ENCODE results near the gene RFWD3. TPM values are rescaled to one million over a fixed set of nuclear protein-coding genes. Genes with fewer than 3 reads are reported as not detected.

RFWD3 gene
- polyA plus RNA-seq, 3 donors: 5.0 to 8.4 (median 8.4) TPM

GRCh38 chr16:74700438-74701225 is 34.0 kb upstream of the RFWD3 start, which contains the start of gene MLKL:
MLKL (minus strand) TSS chr16:74700862; CDS start chr16:74695757, 5,105 bp downstream.
- H2AFZ ChIP-seq (ENCODE audit: insufficient read depth, low read depth, low read length, poor library complexity, severe bottlenecking): peak within 1 kb of the TSS; percentile 77
- 0% methylated on average over 31 of the region's 35 CpGs for WGBS (ENCODE audit: insufficient coverage)
- no peaks in the 10 kb centered on the region for H3K9me3 ChIP-seq (replicated peaks in 1 of 2; ENCODE audit: control insufficient read depth in 1 of 2, insufficient read depth in 1 of 2, low read length in 2 of 2)
- Mint-ChIP-seq H3K27me3 (ENCODE audit: low read depth in 3 of 3) (no peaks in the 10 kb centered on the region), H3K9me3 (peaks cover 0 to 1% (median 0%) of the 10 kb centered on the region in 7 donors), H3K27ac (peak within 1 kb of the TSS; percentile 96 to 99 (median 99)), H3K4me3 (peak within 1 kb of the TSS; percentile 98 to 100), H3K4me1 (peaks cover 65% of the 10 kb centered on the region), H3K36me3 (peaks cover 10 to 17% of the 10 kb centered on the region in 2 donors)
- peak within 1 kb of the TSS; percentile 81 for H3K9ac ChIP-seq (ENCODE audit: insufficient read depth, low read length, poor library complexity, severe bottlenecking)
- H3K4me1 ChIP-seq (ENCODE audit: control insufficient read depth in 1 of 2, insufficient read depth in 2 of 2, low read length in 2 of 2): peaks cover 63 to 73% of the 10 kb centered on the region in 2 donors
- TF ChIP-seq, protein P1, sequence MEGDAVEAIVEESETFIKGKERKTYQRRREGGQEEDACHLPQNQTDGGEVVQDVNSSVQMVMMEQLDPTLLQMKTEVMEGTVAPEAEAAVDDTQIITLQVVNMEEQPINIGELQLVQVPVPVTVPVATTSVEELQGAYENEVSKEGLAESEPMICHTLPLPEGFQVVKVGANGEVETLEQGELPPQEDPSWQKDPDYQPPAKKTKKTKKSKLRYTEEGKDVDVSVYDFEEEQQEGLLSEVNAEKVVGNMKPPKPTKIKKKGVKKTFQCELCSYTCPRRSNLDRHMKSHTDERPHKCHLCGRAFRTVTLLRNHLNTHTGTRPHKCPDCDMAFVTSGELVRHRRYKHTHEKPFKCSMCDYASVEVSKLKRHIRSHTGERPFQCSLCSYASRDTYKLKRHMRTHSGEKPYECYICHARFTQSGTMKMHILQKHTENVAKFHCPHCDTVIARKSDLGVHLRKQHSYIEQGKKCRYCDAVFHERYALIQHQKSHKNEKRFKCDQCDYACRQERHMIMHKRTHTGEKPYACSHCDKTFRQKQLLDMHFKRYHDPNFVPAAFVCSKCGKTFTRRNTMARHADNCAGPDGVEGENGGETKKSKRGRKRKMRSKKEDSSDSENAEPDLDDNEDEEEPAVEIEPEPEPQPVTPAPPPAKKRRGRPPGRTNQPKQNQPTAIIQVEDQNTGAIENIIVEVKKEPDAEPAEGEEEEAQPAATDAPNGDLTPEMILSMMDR (IDR thresholded peaks at IDR 0.05): no peak
- DNase-seq: peak; percentile 79 to 84 (median 81)
- peak within 1 kb of the TSS; percentile 95 for H3K4me2 ChIP-seq (replicated peaks; ENCODE audit: extremely low read depth, low read length, poor library complexity, severe bottlenecking)
- H3K36me3 ChIP-seq (replicated peaks in 1 of 2; ENCODE audit: control insufficient read depth in 1 of 2, insufficient read depth in 2 of 2, low read length in 2 of 2): peaks cover 7 to 8% of the 10 kb centered on the region in 2 donors
- intact Hi-C loops (cut with micrococcal nuclease): loop anchor here in 1 of 2 donors (5.0 to 10.0 kb wide), 3 partner anchors 93 to 284 kb away; partner anchors contain the start of genes GLG1 and WDR59
- H4K20me1 ChIP-seq (ENCODE audit: insufficient read depth, low read length): peaks cover 30% of the 10 kb centered on the region
- H3K27me3 ChIP-seq (ENCODE audit: control insufficient read depth in 2 of 2, insufficient read depth in 2 of 2, low read length in 2 of 2): no peaks in the 10 kb centered on the region
- H3K79me2 ChIP-seq (ENCODE audit: insufficient read depth, low read length): peaks cover 43% of the 10 kb centered on the region
- peak within 1 kb of the TSS; percentile 69 to 94 (median 92) for H3K4me3 ChIP-seq (replicated peaks in 1 of 3; ENCODE audit: low read depth in 2 of 3, low read length in 3 of 3)
- peak within 1 kb of the TSS; percentile 94 to 96 for H3K27ac ChIP-seq (ENCODE audit: low read depth in 1 of 2, low read length in 2 of 2)

- peaks cover 15 to 23% of the 10 kb centered on the region in 2 donors for H3K36me3 Mint-ChIP-seq
- Histone ChIP-seq H3K36me3 (replicated peaks in 1 of 2; ENCODE audit: control insufficient read depth in 1 of 2, insufficient read depth in 2 of 2, low read length in 2 of 2) (peaks cover 13% of the 10 kb centered on the region in 2 donors), H2AFZ (ENCODE audit: insufficient read depth, low read depth, low read length, poor library complexity, severe bottlenecking) (peak overlapping the region; percentile 77), H3K27me3 (ENCODE audit: control insufficient read depth in 2 of 2, insufficient read depth in 2 of 2, low read length in 2 of 2) (no peaks in the 10 kb centered on the region), H3K4me1 (ENCODE audit: control insufficient read depth in 1 of 2, insufficient read depth in 2 of 2, low read length in 2 of 2) (peaks cover 69 to 77% of the 10 kb centered on the region in 2 donors), H3K4me2 (replicated peaks; ENCODE audit: extremely low read depth, low read length, poor library complexity, severe bottlenecking) (peak overlapping the region; percentile 95), H4K20me1 (ENCODE audit: insufficient read depth, low read length) (peaks cover 35% of the 10 kb centered on the region), H3K9ac (ENCODE audit: insufficient read depth, low read length, poor library complexity, severe bottlenecking) (peak overlapping the region; percentile 81), H3K9me3 (replicated peaks in 1 of 2; ENCODE audit: control insufficient read depth in 1 of 2, insufficient read depth in 1 of 2, low read length in 2 of 2) (no peaks in the 10 kb centered on the region), H3K4me3 (replicated peaks in 1 of 3; ENCODE audit: low read depth in 2 of 3, low read length in 3 of 3) (peak overlapping the region; percentile 69 to 94 (median 92)), H3K27ac (ENCODE audit: low read depth in 1 of 2, low read length in 2 of 2) (peak overlapping the region; percentile 94 to 96), H3K79me2 (ENCODE audit: insufficient read depth, low read length) (peaks cover 49% of the 10 kb centered on the region)
- peaks cover 68% of the 10 kb centered on the region for H3K4me1 Mint-ChIP-seq
- peaks cover 0 to 1% (median 0%) of the 10 kb centered on the region in 7 donors for H3K9me3 Mint-ChIP-seq
- no peaks in the 10 kb centered on the region for H3K27me3 Mint-ChIP-seq (ENCODE audit: low read depth in 3 of 3)
- H3K27ac Mint-ChIP-seq: peak overlapping the region; percentile 96 to 99 (median 99)
- intact Hi-C loops (cut with micrococcal nuclease): loop anchor here in 1 of 2 donors (5.0 to 10.0 kb wide), 3 partner anchors 93 to 285 kb away; partner anchors contain the start of genes GLG1 and WDR59
- TF ChIP-seq, protein P1 (IDR thresholded peaks at IDR 0.05): no peak
- peak in 2 of 3 donors; percentile 53 to 54 for DNase-seq
- WGBS (ENCODE audit: insufficient coverage): 0% methylated on average over 16 of the region's 16 CpGs
- H3K4me3 Mint-ChIP-seq: peak overlapping the region; percentile 98 to 100
Observed at GRCh38 chr16:74700116-74700437, 33.4 kb upstream of the RFWD3 start.
